Forelimb muscle (tissue), 1 donor: ENCODE data around the gene TAF11. TPM values are rescaled to one million over a fixed set of nuclear protein-coding genes. Genes with fewer than 3 reads are reported as not detected.
"Not testable (repeated sequence)": the region's sequence is repeated elsewhere in the genome, so short reads cannot be mapped to it uniquely, and the experiment has no call there.

Experiments used
- DNase-seq: peaks from one replicate; pipeline ENCODE4 v3.0.0-alpha.2; 2013; ENCODE audit warnings: low read depth
- polyA plus RNA-seq: library from polyadenylated mRNA; unstranded; fragments of 120-200 nt; gene quantifications from one replicate; pipeline ENCODE4 v1.2.1, GENCODE V29; 2013; ENCODE audit not compliant: insufficient read length

TAF11 gene, protein sequence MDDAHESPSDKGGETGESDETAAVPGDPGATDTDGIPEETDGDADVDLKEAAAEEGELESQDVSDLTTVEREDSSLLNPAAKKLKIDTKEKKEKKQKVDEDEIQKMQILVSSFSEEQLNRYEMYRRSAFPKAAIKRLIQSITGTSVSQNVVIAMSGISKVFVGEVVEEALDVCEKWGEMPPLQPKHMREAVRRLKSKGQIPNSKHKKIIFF
- polyA plus RNA-seq = 45.3 TPM

DNA sequence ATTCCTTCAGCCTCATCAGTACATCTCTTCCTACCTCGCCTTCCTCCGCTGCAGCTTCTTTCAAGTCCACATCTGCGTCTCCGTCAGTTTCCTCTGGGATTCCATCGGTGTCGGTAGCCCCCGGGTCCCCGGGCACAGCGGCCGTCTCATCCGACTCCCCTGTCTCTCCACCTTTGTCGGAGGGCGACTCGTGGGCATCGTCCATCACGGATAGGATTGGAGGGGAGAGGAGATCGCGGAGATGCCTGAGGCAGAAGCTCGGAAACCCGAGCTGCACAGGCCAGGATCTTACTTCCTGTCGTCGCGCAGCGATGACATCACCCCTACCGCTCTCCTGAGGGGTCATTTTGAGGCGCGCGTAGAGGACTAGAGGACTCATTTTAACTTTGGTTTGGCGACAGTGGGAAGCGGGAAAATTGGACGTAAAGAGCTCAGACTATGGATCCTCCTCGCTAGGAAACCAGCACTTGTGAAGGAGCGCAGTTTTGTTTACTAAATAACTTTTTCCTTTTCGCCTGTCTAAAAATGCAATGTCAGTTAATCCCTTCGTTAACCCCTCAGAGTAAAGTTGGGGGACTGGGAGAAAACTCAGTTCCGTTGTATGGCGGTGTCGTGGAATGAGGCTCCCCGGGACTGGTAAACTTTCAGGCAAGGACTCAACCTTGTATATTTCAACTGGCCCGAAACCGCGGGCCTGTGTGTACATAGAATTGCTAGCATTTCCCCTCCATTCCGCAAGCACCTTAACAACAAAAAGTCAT is at the start of gene TAF11:
Gene TAF11 (minus strand): TSS at position 290 of the 761 bp plus-strand sequence. CDS start 85 bp downstream, at position 205.
- DNase-seq = peak; percentile 96

DNA sequence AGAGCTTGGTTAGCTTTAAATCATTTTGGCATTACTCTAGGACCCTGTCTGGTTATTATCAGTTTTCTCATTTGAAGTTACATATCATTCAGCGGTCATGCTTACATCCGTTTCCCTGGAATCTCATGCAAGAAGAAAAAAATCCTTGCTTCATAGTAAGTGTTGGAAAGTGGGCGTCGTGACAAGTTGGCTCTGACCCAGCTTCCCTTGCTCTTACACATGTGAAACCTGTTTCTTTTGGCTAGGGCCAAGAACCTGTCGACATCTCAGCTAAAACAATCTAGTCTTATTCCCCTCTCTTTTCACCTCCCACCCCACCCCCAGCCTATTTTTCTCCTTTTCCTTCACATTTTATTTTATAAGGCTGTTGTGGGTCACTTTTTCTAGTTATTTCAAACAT is 46.7 kb upstream of the TAF11 start:
- no peak for DNase-seq

DNA sequence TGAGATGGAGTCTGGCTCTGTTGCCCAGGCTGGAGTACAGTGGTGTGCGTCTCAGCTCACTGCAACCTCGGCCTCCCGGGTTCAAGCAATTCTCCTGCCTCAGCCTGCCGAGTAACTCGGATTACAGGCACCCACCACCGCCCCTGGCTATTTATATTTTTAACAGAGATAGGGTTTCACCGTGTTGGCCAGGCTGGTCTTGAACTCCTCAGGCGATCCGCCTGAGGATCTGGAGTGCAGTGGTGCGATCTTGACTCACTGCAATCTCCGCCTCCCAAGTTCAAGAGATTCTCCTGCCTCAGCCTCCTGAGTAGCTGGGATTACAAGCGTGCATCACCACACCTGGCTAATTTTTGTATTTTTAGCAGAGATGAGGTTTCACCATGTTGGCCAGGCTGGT is 44.4 kb upstream of the TAF11 start:
- not testable (repeated sequence) for DNase-seq

DNA sequence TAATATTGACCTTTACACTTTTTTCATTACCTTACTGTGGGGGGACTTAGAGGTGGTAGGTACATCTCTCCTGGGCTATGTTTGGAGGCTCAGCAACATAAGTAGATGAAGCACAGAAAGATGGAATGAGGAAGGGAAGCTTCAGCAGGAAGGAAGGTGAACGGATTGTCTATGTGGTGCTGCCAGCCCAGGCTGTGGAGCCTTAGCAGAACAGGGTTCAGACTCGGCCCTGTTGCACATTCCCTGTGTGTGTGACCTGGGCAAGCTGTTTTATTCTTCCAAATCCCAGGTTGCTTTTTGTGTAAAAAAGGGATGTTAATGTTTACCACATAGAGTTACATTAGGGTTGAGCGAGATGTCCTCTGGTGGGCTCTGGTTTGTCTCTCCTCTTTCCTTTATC is 42.4 kb upstream of the TAF11 start:
- DNase-seq = no peak

DNA sequence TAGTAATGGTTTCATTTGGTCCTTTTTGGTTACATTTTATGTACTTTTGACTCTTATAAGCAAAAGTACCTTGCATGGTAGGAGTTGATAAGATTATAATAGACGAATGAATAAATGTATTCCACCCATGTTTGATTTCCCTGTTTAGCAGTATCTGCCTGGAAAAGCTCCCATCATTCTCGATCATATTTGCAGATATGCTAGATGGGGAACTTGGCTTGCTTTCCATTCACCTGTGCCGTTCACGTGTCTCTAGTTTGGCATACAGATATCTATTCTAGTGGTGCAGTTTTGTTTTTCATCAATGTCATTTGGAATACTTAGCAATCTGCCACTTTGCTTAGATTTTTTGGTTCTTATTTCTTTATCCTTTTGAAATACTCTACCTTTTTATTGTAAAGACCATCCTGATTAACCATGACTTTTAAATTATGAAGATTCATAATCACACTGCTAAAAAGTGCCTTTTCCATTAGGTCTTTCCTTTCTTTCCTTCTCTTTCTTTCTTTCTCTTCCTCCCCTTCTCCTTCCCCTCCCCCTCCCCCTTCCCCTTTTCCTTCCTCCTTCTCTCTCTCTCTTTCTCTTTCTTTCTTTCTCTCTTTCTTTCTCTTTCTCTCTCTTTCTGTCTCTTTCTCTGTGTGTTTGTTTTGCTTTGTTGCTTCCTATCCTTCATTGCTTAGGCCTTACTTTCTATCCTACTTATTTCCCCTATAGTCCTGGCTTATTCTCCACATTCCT is 41.6 kb upstream of the TAF11 start:
- no peak for DNase-seq

DNA sequence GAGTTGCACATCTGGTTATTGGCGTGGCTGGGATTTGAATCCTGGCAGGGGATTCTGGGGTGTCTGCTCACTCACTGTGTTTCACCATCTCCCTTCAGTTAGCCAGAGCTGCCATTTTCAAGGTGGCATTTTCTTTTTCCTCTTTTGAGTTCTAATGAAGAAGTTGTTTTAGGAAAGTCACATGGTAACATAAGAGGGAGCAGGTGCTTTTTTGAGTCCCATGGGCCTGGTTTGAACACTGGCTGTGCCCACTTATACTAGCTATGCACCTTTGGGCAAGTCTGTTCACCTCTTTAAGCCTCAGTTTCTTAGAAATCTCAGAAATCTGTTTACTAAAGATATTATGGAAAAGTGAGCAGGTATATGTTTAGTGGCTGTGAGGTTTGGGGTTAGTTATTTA is 40.9 kb upstream of the TAF11 start:
- DNase-seq = no peak

DNA sequence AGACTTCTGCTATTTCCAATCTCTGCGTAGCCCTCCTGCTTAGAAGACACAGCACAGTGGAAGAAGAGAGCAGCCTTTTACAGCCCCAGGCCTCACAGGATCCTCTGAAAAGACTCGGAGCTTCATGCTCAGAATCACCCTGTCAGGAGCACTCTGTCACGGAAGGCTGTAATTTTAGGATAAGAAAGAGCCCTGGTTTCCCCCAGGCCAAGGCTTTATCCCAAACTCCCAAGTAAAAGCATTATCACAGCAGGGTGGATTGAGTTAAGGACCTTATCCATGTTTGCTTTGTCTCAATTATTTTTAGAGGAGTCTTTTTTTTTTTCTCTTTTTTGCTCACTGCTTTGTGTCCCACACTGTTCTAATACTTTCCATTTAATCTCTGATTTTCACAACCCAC is 40.4 kb upstream of the TAF11 start:
- no peak for DNase-seq

DNA sequence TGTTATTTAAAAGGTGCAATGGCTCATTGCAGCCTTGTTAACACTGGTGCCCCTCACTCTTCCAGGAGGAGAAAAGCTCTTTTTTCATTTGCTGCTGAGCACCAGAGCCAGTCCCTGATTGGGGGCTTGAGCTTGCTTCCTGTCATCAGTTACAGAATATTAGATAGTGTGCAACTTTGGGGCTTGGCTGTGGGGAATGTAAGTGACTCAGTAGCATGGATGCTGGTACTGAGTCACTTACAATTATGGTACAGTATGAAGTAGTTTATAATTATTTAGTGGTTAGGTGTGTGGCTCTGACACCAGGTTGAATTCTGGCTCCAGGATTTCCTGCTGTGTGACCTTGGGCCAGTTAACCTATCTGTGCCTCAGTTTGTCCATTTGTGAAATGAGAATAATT is 38.8 kb upstream of the TAF11 start:
- DNase-seq = no peak

DNA sequence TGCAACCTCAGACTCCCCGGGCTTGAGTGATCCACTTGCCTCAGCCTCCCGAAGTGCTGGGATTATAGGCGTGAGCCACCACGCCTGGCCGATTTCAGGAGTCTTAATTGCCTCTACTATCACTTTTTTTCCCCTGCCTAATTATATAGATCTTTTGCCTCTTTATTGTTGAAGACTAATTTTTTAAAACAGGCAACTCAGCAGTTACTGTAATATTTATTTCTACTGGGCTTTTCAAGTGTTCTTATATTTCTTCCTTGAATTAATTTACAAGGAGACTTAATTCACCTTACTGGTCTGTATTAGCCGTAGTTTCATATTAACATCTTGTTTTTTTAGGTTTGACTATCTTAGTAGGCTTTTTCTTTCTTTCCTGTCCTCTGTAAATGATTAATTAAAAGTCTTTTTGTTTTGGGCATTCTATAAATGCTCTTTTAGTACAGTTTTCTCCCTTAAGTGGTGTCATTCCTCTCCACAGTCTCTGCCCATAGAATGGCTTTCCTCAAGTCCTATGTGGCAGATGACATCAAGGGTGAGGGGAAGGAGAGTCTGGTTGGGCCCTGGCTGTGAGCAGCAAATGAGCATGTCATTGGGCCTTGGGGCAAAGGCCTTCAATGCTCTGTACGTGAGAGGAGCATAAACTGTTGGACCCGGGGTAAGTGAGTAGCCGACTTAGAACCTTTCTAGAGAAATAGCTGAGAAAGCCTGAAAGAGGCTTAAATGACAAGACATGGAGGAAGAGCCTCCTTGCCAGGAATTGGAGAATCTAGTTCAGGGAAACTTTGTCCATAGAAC is 37.2 kb upstream of the TAF11 start:
- DNase-seq = no peak

DNA sequence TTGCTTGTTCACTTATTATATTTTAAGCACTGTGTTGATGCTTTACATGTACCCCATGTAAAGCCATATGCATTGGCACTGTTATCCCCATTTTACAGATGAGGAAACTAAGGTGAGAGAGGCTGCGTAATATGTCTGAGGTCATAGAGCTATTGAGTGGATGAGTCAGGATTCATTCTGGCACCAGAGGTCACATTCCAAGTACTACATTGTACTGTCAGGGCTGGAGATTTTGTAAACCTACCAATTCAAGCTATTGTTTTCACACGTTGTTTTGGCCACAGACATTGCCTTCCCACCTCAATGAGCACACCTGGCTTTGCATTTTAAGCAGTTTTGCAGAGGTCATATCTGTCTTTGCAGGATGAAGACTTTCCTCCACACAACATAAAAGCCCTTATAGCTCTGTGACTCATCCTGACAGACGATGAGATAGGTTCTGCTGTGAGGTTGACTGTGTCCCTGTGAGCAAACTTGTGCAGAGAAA is 34.4 kb upstream of the TAF11 start:
- DNase-seq = no peak

DNA sequence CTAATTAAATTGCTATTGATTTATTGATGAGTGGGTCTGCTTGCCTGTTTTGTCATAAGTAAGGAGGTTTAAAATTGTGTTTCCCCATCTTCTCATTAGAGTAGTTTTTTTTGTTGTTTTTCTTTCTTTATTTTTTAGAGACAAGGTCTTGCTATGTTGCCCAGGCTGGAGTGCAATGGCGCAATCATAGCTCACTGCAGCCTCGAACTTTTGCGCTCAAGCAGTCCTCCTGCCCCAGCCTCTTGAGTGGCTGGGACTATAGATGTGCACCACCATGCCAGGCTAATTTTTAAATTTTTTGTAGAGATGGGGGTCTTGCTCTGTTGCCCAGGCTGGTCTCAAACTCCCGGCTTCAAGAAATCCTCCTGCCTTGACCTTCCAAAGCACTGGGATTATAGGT is 32.3 kb upstream of the TAF11 start:
- no peak for DNase-seq

DNA sequence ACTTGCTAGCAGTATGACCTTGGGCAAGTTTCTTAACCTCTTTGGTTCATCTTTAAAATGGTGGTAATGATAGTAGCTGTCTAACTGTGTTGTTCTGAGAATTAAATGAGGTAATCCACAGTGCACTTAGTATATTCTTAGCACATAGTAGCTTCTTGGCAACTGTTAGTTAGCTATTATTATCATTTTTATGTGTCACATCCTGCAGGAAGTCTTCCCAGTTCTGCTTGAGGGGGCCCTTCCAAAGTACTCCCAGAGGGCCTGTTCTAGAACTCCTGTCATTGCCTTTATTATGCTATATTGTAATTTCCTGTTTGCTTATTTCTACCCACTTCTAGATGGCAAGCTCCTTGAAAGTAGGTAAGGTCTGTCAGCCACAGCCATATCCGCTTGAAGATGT is 31.8 kb upstream of the TAF11 start:
- no peak for DNase-seq

DNA sequence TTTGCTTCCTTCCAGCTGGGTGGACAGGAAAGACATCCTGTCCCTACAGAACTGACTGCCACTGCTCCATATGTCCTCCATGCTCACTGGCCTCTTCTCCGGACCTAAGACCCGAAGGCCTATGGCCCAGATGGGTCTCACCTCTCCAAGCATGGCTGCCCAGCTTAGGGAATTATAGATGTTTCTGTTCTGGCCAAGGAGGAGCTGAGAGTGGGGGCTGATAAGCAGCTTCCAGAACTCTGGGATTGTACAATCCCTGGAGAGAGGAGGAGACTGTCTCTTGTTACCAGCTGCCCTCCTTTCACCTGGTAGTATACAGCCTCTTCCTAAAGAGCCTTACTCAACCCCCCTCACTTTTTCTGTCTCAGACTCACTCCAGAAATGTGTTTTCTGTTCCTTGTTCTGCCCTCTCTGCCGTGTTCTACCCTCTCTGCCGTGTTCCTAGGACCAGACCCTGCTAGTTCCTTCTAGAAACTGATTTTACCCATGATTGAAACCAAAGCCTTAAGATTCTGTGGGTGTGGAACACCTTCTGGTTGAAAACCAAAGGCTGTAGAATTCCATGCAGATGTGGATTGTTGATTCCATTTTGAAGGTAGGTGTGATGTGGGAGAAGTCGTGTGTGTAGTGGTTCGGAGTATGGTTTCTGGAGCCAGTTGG is 29.9 kb upstream of the TAF11 start:
- no peak for DNase-seq

DNA sequence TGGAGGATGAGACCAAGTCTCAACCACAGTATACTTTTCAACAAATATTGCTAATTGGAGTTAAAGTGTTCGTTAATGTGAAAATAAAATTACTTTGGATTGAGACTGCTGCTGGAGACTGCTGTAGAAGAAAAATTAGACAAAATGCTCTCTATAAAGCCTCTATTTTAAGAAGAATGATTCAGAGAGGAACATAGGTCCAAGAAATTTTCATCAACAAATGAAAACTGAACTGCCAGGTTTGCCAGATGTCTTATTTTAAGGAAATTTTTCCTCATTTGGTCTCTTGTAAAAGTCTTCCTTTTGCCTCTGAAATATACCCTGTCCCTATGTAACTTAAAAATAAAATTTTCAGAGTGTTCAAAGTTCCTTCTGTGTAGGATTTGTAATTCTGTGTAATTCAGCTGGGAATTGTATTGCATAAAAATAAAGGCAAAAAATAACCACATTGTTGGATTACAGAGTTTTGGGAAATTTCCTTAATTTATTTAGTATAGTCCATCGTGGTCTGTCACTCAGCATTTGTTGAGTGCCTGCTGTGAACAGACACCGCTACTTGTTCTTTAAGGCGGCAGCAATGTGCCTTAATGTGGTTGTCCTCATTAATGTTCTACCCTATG is 28.6 kb upstream of the TAF11 start:
- no peak for DNase-seq

DNA sequence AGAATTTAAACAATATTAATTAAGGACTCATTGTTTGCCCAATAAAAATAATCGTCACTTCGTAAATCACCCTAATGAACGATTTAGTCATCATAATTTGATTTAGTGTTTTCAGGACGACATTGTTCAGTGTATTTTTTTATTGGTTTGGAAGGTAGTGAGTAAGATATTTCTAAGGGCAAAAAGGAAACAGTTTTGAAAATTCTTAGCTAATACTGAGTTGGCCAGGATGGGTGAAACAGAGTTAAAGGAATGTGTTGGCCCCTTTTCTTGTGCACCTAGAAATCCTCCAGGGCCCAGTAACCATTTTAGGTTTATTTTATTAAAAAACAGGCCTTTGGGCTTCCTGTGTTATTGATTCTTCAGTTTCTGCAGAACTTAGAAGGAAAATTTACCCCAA is 26.5 kb upstream of the TAF11 start:
- DNase-seq = no peak

DNA sequence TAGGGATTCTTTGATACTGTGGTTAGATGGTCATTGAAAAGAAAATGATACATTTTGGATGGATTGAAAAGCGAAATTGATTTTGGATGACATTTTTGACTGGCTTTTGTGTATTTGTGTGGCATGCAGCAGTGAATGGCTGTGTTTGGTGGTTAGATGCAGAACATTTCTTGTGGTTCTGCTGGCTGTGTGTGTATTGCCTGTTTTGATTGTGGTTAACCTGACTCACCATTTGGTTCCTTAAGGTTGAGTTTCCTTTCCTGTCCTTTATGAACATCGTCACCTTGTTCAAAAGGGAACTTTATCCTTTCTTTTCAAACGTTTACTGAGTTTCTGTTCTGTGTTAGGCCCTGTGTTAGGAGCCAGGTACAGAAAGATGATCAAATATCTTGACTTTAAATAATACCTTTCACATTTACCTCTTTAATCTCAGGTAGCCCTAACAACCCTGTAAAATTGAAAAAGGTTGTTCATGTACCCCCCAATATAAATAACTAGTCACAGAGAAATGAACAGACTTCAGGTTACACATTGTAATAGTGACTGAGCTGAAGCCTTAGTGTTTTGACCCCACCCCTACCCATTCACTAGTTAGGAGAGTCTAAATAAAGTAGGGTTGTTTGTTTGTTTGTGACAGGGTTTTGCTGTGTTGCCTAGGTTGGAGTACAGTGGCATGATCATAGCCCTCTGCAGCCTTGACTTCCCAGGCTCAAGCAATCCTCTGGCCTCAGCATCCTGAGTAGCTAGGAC is 25.0 kb upstream of the TAF11 start:
- no peak for DNase-seq

DNA sequence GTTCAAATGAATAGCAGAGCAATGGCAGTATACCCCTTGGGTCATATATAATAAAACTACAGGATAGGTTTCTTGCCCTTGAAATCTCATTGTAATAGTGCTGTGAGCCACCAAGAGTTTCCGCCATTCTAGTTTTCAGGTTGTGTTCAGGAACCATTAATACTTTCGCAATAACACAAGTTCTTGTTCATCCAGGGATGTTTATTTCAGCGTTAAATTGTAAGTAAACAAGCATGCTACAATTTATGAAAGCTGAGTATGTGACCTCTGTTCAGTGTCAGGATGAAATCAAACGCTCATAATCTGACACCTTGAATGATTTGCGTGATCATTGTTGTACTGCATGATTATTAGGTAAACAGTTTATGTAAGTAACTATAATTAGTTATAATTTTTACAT is 24.0 kb upstream of the TAF11 start:
- no peak for DNase-seq

DNA sequence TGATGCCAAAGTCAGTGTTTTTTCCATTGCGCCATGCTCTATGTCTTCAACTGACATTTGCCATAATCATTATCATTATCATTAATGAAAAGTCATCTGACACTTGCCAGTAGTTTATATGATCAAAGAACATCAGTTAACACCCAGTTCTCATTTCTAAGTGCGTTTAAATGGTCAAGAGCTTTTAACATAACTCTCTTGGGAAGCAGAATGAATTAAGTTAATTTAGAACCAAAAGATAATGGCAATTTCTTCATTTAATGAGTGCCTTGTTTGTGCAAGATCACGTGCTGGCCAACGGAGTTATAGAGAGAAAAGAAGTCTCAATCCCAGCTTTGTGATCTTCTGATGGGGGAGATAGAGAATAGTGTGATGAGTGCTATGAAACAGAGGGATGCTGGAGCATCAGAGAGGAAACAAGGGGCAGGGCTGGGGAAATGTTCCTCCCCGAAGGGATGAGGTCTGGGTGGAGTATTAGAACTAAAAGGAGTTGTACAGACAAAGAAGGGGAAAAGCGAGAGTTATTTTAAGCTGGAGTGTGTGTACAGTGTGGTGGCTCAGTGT is 21.6 kb upstream of the TAF11 start:
- no peak for DNase-seq

DNA sequence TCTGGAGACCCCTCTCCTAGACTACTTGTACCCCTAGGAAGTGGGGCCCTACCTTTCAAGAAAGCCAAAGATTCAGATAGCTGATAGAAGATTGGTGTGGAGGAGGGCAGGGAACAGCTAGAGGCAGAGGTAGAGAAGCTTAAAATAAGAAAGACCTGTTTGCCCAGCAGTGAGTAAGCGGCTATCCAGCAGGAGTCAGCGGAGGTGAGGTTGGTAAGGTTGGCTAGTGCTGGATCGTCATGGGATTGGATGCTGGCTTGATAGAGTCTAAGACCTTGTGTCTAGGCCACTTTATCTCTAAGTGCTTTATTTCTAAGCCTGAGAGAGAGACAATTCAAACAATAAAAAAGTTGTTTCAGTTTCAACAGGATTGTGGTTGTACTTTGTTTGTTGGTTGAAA is 20.4 kb upstream of the TAF11 start:
- DNase-seq = no peak

DNA sequence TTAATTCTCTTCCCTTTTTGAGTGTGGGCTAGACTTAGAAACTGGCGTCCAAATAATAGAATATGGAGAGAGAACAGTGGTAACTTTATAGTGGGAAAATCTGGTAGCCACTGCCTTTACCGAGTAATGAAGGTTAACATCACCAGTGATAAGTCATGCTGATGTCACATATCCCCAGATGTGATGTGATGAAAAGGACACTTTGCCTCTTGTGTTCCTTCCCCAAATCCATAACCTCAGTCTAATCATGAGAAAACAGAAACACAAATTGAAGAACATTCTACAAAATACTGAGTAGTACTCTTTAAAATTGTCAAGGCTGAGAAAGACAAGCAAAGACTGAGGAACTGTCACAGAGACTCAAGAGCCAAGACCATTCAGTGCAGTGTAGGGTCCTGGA is 19.0 kb upstream of the TAF11 start:
- DNase-seq = no peak
